Activated naive CD4-positive, alpha-beta T cell treated with anti-CD3 and anti-CD28 coated beads, Interleukin-2, amount 10 ng/mL, durations not matched to agents 7 days and 5 days (primary cell): ENCODE data around the gene PWWP2A.
"Not testable (repeated sequence)": the region's sequence is repeated elsewhere in the genome, so short reads cannot be mapped to it uniquely, and the experiment has no call there.

Experiments used
- CTCF ChIA-PET: fragments of 350-600 bp; sonication (Branson Sonifier 250); formaldehyde crosslinking; loops from one replicate; lab custom pipeline; 2021; ENCODE audit warnings: antibody characterized with exemption; lab: Charles Lee
- DNase-seq: peaks from one replicate; pipeline ENCODE4 v3.0.0-alpha.2; 2020
- H3K27ac Mint-ChIP-seq: one replicate; pipeline ENCODE4 v1.8.0; 2021; ENCODE audit warnings: mild to moderate bottlenecking, moderate library complexity, mixed read lengths
- H3K27me3 Mint-ChIP-seq: one replicate; pipeline ENCODE4 v1.8.0; 2021; ENCODE audit warnings: mild to moderate bottlenecking, mixed read lengths
- H3K36me3 Mint-ChIP-seq: one replicate; pipeline ENCODE4 v1.8.0; 2021; ENCODE audit warnings: mixed read lengths
- H3K4me1 Mint-ChIP-seq: one replicate; pipeline ENCODE4 v1.8.0; 2021; ENCODE audit warnings: mixed read lengths
- H3K4me3 Mint-ChIP-seq: one replicate; pipeline ENCODE4 v1.8.0; 2021; ENCODE audit warnings: mild to moderate bottlenecking, moderate library complexity, mixed read lengths
- H3K9me3 Mint-ChIP-seq: one replicate; pipeline ENCODE4 v1.8.0; 2021; ENCODE audit warnings: mixed read lengths

PWWP2A gene, protein sequence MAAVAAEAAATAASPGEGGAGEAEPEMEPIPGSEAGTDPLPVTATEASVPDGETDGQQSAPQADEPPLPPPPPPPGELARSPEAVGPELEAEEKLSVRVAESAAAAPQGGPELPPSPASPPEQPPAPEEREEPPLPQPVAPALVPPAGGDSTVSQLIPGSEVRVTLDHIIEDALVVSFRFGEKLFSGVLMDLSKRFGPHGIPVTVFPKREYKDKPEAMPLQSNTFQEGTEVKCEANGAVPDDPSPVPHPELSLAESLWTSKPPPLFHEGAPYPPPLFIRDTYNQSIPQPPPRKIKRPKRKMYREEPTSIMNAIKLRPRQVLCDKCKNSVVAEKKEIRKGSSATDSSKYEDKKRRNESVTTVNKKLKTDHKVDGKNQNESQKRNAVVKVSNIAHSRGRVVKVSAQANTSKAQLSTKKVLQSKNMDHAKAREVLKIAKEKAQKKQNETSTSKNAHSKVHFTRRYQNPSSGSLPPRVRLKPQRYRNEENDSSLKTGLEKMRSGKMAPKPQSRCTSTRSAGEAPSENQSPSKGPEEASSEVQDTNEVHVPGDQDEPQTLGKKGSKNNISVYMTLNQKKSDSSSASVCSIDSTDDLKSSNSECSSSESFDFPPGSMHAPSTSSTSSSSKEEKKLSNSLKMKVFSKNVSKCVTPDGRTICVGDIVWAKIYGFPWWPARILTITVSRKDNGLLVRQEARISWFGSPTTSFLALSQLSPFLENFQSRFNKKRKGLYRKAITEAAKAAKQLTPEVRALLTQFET

DNA sequence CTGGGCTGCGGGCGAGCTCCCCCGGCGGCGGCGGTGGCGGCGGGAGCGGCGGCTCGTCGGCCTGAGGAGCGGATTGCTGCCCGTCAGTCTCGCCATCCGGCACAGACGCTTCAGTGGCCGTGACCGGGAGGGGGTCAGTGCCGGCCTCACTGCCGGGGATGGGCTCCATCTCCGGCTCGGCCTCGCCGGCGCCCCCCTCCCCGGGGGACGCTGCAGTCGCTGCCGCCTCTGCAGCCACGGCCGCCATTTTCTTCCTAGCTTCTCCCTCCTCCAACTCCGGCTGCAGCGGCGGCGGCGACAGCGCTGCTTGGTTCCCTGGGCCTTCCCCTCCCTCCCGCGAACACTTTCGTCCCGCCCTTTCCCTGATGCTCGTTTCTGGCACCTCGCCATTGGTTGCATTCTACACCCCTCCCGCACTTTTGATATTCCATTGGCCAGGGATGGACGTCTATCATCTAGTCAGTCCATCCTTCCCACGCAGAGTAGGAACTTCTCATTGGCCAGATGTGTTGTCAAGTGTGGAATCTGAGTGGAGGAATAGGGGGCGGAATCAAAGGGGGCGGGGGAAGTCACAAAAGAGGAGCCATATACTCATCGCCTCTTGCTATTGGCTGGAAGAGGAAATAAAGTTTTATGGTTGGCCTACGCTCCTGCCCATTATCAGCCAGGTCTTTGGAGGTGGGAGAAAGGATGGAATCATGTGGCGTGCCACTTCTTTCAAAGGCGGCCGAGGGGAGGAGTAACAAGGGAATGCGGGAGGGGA lies at the start of gene PWWP2A:
Gene PWWP2A (minus strand): TSS at position 309 of the 763 bp plus-strand sequence. CDS start 62 bp downstream, at position 247.
- peak; percentile 98 for DNase-seq
- Mint-ChIP-seq H3K27me3 (peaks cover 13% of the 10 kb centered on the region), H3K4me1 (peaks cover 20% of the 10 kb centered on the region), H3K9me3 (no peaks in the 10 kb centered on the region), H3K4me3 (peak within 1 kb of the TSS; percentile 88), H3K36me3 (peaks cover 10% of the 10 kb centered on the region), H3K27ac (peak within 1 kb of the TSS; percentile 92)
- CTCF ChIA-PET, result no interaction called here

DNA sequence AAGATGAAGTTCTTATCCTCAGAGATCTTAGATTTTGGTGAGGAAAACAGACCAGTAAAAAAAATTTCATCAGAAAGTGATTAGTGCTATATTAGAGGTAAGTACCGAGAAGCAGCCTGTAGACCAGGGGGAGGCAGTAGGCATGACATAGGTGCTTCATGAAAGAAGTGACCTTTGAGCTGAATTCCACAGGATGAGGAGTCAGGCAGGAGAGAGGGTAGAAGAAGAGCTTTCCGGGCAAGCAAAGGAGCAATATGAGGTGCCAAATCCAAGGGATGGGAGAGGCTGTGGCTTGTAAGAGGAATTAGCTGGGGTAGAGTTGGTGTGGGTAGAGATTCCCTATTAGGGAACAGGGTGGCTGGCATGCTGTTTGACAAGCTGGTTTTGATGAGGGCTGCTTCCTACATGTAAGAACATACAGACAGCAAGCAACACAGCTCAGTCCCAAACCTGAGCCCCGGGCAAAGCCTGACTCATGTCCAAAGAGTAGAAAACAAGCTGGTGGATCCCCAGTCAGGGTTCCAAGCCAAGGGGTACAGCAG lies 48.4 kb upstream of the PWWP2A start:
- Mint-ChIP-seq H3K36me3 (no peaks in the 10 kb centered on the region), H3K4me1 (peaks cover 4% of the 10 kb centered on the region), H3K27me3 (peaks cover 38% of the 10 kb centered on the region), H3K9me3 (no peaks in the 10 kb centered on the region), H3K27ac (no peak overlapping the region), H3K4me3 (no peak overlapping the region)
- CTCF ChIA-PET, result interaction anchor here (1.2 kb wide), 1 partner anchor 146 kb away, joined by 4 read pairs; no protein-coding TSS in a partner anchor
- DNase-seq, result no peak

DNA sequence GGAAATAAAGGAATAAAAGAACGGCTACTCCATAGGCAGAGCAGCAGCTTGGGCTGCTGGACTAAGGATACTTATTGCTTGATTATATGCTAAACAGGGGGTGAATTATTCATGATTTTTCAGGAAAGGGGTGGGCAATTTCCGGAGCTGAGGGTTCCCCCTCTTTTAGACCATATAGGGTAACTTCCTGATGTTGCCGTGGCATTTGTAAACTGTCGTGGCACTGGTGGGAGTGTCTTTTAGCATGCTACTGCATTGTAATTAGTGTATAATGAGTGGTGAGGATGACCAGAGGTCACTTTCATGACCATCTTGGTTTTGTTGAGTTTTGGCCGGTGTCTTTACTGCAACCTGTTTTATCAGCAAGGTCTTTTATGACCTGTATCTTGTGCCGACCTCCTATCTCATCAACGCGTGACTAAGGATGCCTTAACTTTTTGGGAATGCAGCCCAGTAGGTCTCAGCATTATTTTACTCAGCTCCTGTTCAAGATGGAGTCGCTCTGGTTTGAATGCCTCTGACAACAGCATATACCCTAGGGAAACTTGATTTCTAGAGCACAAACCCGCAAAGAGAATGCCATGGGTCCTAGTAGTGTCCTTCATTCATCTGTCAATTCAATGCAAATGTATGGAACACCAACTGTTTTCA lies 47.8 kb upstream of the PWWP2A start:
- Mint-ChIP-seq H3K9me3 (no peaks in the 10 kb centered on the region), H3K27me3 (peaks cover 38% of the 10 kb centered on the region), H3K4me1 (peaks cover 4% of the 10 kb centered on the region), H3K27ac (no peak overlapping the region), H3K36me3 (no peaks in the 10 kb centered on the region), H3K4me3 (no peak overlapping the region)
- CTCF ChIA-PET, result interaction anchor here (1.2 kb wide), 1 partner anchor 145 kb away, joined by 4 read pairs; no protein-coding TSS in a partner anchor
- DNase-seq, result no peak

DNA sequence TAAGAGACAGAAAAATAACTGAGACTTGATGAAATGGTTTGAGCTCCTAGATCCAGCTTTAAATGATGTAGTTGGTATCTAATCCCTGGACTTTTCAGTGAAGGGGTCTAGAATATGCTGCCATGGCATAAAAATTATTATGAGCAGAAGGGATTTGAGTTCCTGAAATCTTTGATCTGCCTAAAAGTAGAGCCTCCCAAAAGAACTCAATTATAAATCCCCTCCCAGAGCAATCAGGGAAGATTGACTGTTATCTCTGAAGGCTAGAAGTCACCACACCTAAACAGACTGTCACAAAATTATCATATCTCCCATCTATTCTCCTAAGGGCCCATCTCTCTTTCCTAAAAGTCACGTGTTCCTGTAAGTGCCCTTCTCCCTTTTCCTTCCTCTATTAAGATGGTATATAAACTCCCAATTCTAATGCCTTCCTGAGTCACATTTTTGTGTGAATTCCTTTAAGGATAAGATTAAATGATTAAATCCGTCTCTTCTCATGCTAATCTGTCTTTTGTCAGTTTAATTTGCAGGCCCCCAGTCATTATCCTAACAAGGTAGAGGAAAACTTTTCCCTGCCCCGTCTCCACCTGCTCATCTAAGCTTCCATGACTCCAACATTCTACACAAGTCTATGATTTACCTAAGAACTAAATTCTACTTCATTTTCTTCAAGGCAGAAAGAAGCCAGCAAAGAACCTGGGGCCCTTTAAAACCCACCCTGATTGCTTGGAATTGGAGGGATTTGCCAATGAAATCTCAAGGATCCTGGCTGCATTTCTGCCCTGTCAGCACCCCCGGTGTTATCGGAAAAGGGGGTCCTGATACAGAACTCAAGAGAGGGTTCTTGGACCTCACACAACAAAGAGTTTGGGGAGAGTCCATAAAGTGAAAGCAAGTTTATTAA lies 47.1 kb upstream of the PWWP2A start:
- no peak for DNase-seq
- Mint-ChIP-seq H3K9me3 (no peaks in the 10 kb centered on the region), H3K27me3 (peaks cover 38% of the 10 kb centered on the region), H3K27ac (no peak overlapping the region), H3K4me1 (peaks cover 4% of the 10 kb centered on the region), H3K4me3 (no peak overlapping the region), H3K36me3 (no peaks in the 10 kb centered on the region)
- CTCF ChIA-PET, result no interaction called here

DNA sequence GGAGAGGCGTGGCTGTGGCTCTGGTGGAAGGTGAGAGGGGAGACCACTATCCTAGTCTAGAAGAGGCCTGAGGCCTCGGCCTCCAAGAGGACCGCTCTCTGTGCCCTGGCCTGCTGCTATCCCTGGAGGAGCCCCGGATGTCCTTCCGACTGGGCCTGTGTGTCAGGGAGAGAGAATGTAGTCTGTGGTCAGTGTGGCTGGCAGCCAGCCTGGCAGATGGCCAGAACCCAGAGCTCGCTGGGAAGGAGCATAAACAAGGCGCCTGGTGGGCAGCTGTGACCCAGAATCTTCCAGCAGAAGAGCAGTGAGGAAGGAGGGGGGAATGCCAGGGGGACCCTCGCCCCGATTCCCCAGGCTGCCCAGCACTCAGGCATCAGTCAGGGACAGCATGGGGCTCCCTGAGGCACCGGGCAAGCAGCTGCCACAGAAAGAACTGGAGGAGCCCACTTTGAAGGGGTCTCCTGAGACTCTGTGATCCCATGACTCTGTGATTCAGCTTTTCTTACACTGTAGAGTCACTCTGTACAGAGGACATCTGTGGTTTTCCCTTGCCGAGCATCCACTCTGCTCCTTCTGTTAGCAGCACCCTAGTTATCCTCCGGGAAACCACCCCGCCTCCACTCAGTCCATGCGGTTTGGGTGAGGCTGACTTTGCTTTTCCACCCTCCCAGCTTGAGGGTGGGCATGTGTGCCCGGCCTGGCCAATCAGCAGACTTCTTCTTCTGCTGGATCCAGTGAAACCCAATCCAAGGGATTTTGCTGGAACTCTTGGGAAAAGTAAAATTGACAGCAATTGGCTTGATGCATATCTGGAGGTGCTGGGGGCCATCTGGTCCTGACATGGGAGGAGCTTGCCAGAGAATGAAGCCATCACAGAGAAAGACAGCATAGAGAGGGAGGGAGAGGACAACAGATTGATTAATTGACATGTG lies 46.2 kb upstream of the PWWP2A start:
- Mint-ChIP-seq H3K4me3 (no peak overlapping the region), H3K27ac (no peak overlapping the region)

DNA sequence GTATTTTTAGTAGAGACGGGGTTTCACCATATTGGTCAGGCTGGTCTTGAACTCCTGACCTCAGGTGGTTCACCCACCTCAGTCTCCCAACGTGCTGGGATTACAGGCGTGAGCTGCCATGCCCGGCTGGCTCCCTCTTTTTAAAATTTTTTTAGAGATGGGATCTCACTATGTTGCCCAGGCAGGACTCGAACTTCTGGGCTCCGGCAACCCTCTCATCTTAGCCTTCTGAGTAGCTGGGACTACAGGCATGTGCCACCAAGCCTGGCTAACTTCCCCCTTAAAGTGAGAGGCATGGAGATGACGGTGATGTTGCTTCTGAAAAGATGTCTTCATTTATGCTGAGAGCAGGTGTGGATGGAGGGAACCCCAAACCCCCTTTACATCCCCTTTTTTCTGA lies 43.7 kb upstream of the PWWP2A start:
- Mint-ChIP-seq H3K36me3 (no peaks in the 10 kb centered on the region), H3K9me3 (no peaks in the 10 kb centered on the region)
- CTCF ChIA-PET, result no interaction called here

More for the DNA sequence above, 46.2 kb upstream of the PWWP2A start:
- peaks cover 4% of the 10 kb centered on the region for H3K4me1 Mint-ChIP-seq
- peaks cover 38% of the 10 kb centered on the region for H3K27me3 Mint-ChIP-seq
- no peaks in the 10 kb centered on the region for H3K9me3 Mint-ChIP-seq
- DNase-seq, result no peak
- CTCF ChIA-PET, result no interaction called here
- H3K36me3 Mint-ChIP-seq, result no peaks in the 10 kb centered on the region

DNA sequence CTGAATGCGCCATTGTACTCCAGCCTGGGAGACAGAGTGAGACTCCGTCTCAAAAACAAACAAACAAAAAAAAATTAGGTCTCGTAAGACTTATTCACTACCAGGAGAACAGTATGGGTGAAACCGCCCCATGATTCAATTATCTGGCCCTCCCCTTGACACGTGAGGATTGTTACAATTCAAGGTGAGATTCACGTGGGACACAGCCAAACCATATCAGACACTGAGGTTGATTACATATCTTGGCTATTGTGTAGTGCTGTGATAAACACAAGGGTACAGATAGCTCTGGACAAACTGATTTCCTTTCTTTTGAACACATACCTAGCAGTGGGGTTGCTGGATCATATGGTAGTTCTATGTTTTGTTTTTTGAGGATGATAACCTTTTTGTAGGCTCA lies 42.4 kb upstream of the PWWP2A start:
- Mint-ChIP-seq H3K4me3 (no peak overlapping the region), H3K4me1 (peaks cover 4% of the 10 kb centered on the region), H3K9me3 (no peaks in the 10 kb centered on the region), H3K27ac (no peak overlapping the region), H3K27me3 (peaks cover 24% of the 10 kb centered on the region), H3K36me3 (no peaks in the 10 kb centered on the region)
- DNase-seq, result no peak
- CTCF ChIA-PET, result no interaction called here

More for the DNA sequence above, 43.7 kb upstream of the PWWP2A start:
- peaks cover 28% of the 10 kb centered on the region for H3K27me3 Mint-ChIP-seq
- DNase-seq, result no peak
- H3K27ac Mint-ChIP-seq, result no peak overlapping the region
- H3K4me3 Mint-ChIP-seq, result no peak overlapping the region
- peaks cover 4% of the 10 kb centered on the region for H3K4me1 Mint-ChIP-seq

DNA sequence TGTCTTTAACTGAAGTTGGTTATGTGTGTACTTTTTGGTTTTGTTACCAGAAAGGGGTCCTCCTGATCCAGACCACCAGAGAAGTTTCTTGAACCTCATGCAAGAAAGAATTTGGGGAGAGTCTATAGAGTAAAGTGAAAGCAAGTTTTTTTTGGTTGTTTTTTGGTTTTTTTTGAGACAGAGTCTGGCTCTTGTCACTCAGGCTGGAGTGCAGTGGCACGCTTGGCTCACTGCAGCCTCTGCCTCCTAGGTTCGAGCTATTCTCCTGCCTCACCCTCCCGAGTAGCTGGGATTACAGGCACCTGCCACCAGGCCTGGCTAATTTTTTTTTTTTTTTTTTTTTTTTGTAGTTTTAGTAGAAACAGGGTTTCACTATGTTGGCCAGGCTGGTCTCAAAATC lies 41.6 kb upstream of the PWWP2A start:
- H3K4me3 Mint-ChIP-seq, H3K36me3 Mint-ChIP-seq, H3K27ac Mint-ChIP-seq, H3K9me3 Mint-ChIP-seq, CTCF ChIA-PET, DNase-seq, H3K4me1 Mint-ChIP-seq: not testable (repeated sequence)
- H3K27me3 Mint-ChIP-seq, result peaks cover 24% of the 10 kb centered on the region

DNA sequence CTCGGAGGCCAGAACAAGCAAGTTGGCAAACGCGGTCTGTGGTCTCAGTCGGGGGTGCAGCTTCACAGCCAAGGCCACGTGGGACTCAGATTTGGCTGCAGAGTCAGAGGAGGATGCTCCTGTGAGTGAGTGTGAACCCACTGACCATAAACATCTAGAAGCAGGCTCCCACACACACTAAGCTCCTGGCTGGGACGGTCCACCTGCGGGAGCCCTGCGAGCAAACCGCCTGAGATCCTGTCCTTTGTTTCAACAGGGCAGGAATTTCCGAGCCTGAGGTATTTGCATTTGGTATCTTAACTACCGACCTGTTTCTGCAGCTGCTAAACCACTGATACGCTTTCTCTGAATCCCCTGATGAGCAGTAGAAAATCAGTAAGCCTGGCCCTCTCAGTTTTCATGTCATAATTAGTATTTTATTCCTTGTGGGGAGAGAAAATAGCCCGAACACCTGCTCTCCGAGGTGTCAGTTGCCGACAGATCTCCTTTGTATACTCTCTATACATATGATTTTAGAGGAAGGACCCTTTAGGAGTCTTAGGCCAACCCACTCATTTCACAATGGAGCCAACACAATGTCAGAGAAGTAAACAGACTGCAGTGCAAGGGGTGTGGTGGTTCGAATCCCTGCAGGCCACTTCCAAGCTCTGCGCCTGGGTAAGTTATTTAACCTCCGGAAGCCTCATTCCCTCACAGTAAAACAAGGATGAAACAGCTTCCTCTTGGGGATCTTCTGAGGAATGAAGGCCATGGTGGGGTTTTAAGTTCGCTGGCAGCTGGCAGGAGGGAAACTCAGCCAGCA lies 40.9 kb upstream of the PWWP2A start:
- Mint-ChIP-seq H3K27me3 (peaks cover 17% of the 10 kb centered on the region), H3K4me3 (no peak overlapping the region), H3K27ac (no peak overlapping the region), H3K4me1 (peaks cover 4% of the 10 kb centered on the region), H3K9me3 (no peaks in the 10 kb centered on the region), H3K36me3 (no peaks in the 10 kb centered on the region)
- no peak for DNase-seq
- CTCF ChIA-PET, result no interaction called here

DNA sequence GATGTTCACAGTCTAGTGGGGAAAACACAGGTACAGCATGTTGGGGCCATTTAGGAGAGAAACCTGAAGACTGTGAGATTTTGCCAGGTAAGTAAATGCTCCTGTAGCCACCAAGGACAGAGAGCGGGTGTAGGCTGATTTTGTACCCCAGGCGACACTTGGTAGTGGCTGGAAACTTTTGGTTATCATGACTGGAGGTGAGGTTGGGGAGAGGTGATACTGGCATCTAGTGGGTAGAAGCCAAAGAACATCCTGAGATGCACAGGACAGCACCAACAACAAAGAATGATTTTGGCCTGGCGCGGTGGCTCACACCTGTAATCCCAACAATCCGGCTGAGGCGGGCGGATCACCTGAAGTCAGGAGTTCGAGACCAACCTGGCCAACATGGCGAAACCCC lies 38.8 kb upstream of the PWWP2A start:
- DNase-seq, result no peak
- Mint-ChIP-seq H3K36me3 (no peaks in the 10 kb centered on the region), H3K4me3 (no peak overlapping the region), H3K9me3 (no peaks in the 10 kb centered on the region), H3K27ac (no peak overlapping the region), H3K4me1 (no peaks in the 10 kb centered on the region), H3K27me3 (no peaks in the 10 kb centered on the region)
- CTCF ChIA-PET, result no interaction called here

DNA sequence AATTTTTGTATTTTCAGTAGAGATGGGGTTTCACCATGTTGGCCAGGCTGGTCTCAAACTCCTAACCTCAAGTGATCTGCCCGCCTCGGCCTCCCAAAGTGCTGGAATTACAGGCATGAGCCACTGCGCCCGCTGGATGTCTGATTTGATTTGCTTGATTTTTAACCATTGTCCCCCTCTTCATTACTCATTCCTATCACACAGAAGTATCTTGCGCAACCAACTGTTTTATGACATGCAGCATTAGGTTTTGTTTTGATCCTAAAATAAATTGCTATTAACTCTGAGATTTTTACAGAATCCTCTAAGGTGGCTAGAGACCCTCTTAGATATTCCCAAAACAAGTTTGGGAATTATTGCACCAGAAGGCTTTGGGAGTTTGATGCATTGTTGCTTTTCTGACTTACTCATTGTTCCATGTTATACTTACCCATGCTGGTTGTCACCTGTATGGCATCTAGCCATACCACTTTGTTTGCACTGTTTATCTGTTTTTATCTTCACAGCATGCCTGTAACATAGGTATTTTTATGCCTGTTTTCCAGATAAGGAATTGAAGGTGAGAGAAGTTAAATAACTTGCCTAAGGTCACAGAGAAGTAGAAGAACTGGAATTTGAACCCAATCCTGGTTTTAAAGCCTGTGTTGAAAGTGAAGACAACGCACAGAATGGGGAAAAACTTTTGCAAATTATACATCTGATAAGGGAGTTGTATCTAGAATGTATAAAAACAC lies 35.9 kb upstream of the PWWP2A start:
- no peak for DNase-seq
- H3K27me3 Mint-ChIP-seq, result no peaks in the 10 kb centered on the region
- CTCF ChIA-PET, result no interaction called here
- H3K4me3 Mint-ChIP-seq, result no peak overlapping the region
- H3K36me3 Mint-ChIP-seq, result no peaks in the 10 kb centered on the region
- no peak overlapping the region for H3K27ac Mint-ChIP-seq
- no peaks in the 10 kb centered on the region for H3K9me3 Mint-ChIP-seq
- H3K4me1 Mint-ChIP-seq, result peaks cover 15% of the 10 kb centered on the region
